GM23338 (cell line): ENCODE data around the gene DTHD1.

Source experiments
- CREB1 ChIP-seq: fragments of 250-450 bp; sonication (Bioruptor Pico); IDR thresholded peaks from 2 replicates; pipeline ENCODE4 v1.5.0; 2020; ENCODE audit warnings: low read depth, mild to moderate bottlenecking, moderate library complexity
- EZH2 ChIP-seq: fragments of 200-600 bp; sonication (generic); IDR thresholded peaks from one replicate; pipeline ENCODE4 v1.8.0; 2017; ENCODE audit warnings: antibody characterized with exemption, mild to moderate bottlenecking, low read depth; ENCODE audit not compliant: unreplicated experiment
- EZH2phosphoT487 ChIP-seq: fragments of 200-600 bp; sonication (generic); IDR thresholded peaks from one replicate; pipeline ENCODE4 v1.8.1; 2018; ENCODE audit warnings: antibody characterized with exemption; ENCODE audit not compliant: unreplicated experiment
- ZNF462 ChIP-seq: fragments of 250-450 bp; sonication (Bioruptor Pico); IDR thresholded peaks from 2 replicates; pipeline ENCODE4 v1.5.0; 2020; ENCODE audit warnings: mild to moderate bottlenecking, moderate library complexity
- TF ChIP-seq, protein P1 (sequence below), 2 experiments: fragments of 200-600 bp in 1 of 2; sonication (generic) in 1 of 2; conservative IDR thresholded peaks; 2 replicates each; pipeline versions ENCODE4 v1.5.1 to v1.6.1; 2016 to 2017; ENCODE audit warnings: antibody characterized with exemption in 2 of 2, low read depth in 2 of 2, mild to moderate bottlenecking in 2 of 2, moderate library complexity in 1 of 2

GRCh38 chr4:36267486-36268268, 13.7 kb upstream of the DTHD1 start:
- no peak for TF ChIP-seq EZH2phosphoT487
- TF ChIP-seq ZNF462 (CRISPR knock-in tag), result no peak
- TF ChIP-seq, protein P1, sequence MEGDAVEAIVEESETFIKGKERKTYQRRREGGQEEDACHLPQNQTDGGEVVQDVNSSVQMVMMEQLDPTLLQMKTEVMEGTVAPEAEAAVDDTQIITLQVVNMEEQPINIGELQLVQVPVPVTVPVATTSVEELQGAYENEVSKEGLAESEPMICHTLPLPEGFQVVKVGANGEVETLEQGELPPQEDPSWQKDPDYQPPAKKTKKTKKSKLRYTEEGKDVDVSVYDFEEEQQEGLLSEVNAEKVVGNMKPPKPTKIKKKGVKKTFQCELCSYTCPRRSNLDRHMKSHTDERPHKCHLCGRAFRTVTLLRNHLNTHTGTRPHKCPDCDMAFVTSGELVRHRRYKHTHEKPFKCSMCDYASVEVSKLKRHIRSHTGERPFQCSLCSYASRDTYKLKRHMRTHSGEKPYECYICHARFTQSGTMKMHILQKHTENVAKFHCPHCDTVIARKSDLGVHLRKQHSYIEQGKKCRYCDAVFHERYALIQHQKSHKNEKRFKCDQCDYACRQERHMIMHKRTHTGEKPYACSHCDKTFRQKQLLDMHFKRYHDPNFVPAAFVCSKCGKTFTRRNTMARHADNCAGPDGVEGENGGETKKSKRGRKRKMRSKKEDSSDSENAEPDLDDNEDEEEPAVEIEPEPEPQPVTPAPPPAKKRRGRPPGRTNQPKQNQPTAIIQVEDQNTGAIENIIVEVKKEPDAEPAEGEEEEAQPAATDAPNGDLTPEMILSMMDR (conservative IDR thresholded peaks at IDR 0.05; ENCODE audit: low read depth in 2 of 2), result no peak
- TF ChIP-seq CREB1 (CRISPR knock-in tag), result no peak
- TF ChIP-seq EZH2, result no peak
